ENCODE data around the gene MAT2A.

Gene MAT2A

DNA sequence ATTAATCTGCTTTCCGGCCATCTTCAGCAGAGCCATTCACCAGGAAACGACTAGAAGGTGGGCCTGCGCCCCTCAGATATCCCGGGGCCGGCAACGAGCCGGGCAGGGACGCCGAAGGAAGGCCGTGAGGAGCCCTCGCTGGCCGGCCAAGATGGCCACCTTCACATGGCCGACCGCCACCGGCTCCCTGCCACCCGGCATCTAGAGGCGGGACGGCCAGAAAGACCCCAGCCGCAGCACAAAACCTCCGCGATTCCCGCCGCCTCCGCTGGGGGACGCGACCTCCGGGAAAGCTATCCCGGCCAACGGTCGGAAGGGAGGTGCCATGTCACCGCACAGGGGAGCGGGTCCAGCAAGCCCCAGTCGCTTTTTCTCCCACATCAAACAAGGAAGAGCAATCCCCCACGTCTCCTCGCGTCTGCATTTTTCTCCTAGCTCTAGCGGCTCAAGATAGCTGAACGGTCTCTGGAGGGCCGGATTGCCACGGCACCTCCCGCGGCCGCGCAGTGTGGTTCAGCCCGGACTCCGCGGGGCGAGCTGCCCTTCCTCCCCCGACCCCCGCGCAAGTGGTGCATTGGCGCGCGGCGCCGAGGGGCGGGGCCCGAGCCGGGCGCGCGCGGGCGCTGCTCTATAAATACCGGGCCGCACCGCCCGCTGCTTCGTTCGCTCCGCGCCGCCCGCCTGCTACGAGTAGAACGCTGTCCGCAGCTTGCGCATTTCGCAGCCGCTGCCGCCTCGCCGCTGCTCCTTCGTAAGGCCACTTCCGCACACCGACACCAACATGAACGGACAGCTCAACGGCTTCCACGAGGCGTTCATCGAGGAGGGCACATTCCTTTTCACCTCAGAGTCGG lies at the start of gene MAT2A:
Gene MAT2A (plus strand): TSS at position 662 of the 854 bp plus-strand sequence. CDS start 120 bp downstream, at position 782.
- Histone ChIP-seq H3K27ac (peak within 1 kb of the TSS; percentile 97 to 100), H3K4me3 (peak within 1 kb of the TSS; percentile 91)
- DNase-seq (ENCODE audit: low spot score): peak; percentile 96
- TF ChIP-seq CTCF (IDR thresholded peaks at IDR 0.05): peak; percentile 53

- DNase-seq (ENCODE audit: low spot score): no peak
- TF ChIP-seq CTCF (IDR thresholded peaks at IDR 0.05): no peak
- Histone ChIP-seq H3K27ac (no peak overlapping the region), H3K4me3 (no peak overlapping the region)
Observed at GRCh38 chr2:85490861-85491755, 47.9 kb upstream of the MAT2A start.

- no peak overlapping the region for H3K4me3 ChIP-seq
- no peak for TF ChIP-seq CTCF (IDR thresholded peaks at IDR 0.05)
- DNase-seq (ENCODE audit: low spot score): no peak
- H3K27ac ChIP-seq: no peak overlapping the region
Observed at GRCh38 chr2:85496436-85496835, 42.5 kb upstream of the MAT2A start.

DNA sequence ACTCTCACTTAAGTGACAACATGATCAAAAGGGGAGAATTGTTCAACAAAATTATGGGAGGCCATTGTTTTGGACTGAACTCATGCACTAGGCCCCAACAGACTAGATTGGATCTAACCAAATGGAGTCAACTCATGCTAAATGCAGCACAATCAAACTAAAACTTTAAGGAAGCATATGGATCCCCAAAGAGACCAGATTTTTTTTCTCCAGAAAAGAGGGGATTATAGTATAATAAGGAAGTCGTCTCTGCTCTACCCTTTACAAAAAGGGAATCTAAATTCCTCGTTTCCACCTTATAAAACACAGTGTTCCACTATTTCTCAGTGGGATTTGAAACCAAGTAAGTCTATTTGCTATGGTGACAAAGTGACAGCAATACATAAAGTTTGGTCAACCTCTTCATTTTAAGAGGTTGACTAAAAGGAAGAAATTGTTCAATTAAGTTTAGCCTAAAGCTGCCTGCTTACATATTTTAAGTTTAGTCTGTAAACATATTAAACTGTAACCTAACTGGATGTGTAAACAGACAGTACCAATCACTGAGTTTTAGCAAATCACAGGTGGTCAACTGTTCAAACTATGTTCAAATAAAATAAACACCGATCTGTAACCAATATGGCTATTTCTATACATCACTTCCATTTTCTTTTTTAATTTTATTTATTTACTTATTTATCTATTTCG lies 40.9 kb upstream of the MAT2A start:
- H3K27ac ChIP-seq: no peak overlapping the region
- DNase-seq (ENCODE audit: low spot score): no peak
- no peak for TF ChIP-seq CTCF (IDR thresholded peaks at IDR 0.05)
- H3K4me3 ChIP-seq: no peak overlapping the region

DNA sequence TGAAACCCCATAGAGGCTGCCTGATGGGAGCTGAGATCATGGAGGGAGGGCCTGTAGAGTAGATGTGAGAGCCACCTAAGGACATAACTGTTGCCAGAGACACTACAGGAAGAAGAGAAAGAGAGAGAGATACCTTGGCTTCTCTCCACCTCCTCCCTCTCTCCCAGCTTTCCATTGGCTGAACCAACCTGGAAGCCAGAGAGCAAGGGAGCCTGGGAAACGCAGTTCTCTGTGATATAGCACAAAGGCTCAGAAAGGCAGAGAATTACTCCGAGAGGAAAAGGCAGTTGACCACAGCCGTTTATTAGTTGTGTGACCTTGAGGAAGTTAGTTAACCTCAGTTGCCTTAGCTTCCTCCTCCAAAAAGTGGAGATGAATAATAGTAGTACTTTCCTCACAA lies 37.7 kb upstream of the MAT2A start:
- Histone ChIP-seq H3K4me3 (no peak overlapping the region), H3K27ac (peak overlapping the region in 1 of 2 donors; percentile 45)
- no peak for DNase-seq (ENCODE audit: low spot score)
- TF ChIP-seq CTCF (IDR thresholded peaks at IDR 0.05): no peak

DNA sequence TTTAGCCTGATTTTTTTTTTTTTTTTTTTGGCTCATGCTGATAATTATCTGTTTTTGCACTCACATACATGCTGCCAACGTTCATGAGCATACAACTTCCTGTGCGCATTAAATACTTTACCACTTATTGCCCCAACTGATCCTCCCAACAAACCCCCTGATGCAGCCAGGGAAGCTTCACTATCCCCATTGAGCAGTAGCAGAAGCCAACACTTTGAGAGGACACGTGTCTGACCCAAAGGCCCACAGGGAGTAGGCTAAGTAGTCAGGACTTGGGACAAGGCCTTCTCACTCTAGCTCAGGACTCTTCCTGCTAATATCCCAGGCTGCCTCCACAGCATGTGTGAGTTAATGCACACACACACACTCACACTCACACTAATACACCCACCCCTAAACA lies 36.2 kb upstream of the MAT2A start:
- no peak for TF ChIP-seq CTCF (IDR thresholded peaks at IDR 0.05)
- H3K4me3 ChIP-seq: no peak overlapping the region
- DNase-seq (ENCODE audit: low spot score): no peak
- H3K27ac ChIP-seq: no peak overlapping the region

All from coronary artery (tissue), 2 donors.